ENCODE measurements around the gene CXCL14.

GRCh38 chr5:135593141-135593540, 14.3 kb upstream of the CXCL14 start:
- TF ChIP-seq POLR2A (IDR thresholded peaks at IDR 0.05; ENCODE audit: low read depth) = no peak
- TF ChIP-seq, protein P1, sequence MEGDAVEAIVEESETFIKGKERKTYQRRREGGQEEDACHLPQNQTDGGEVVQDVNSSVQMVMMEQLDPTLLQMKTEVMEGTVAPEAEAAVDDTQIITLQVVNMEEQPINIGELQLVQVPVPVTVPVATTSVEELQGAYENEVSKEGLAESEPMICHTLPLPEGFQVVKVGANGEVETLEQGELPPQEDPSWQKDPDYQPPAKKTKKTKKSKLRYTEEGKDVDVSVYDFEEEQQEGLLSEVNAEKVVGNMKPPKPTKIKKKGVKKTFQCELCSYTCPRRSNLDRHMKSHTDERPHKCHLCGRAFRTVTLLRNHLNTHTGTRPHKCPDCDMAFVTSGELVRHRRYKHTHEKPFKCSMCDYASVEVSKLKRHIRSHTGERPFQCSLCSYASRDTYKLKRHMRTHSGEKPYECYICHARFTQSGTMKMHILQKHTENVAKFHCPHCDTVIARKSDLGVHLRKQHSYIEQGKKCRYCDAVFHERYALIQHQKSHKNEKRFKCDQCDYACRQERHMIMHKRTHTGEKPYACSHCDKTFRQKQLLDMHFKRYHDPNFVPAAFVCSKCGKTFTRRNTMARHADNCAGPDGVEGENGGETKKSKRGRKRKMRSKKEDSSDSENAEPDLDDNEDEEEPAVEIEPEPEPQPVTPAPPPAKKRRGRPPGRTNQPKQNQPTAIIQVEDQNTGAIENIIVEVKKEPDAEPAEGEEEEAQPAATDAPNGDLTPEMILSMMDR (IDR thresholded peaks at IDR 0.05) = no peak
